ENCODE results near the gene WIZ.
A peak's percentile ranks its signal among the peaks of the same experiment; 100 is the strongest.

The WIZ gene

DNA sequence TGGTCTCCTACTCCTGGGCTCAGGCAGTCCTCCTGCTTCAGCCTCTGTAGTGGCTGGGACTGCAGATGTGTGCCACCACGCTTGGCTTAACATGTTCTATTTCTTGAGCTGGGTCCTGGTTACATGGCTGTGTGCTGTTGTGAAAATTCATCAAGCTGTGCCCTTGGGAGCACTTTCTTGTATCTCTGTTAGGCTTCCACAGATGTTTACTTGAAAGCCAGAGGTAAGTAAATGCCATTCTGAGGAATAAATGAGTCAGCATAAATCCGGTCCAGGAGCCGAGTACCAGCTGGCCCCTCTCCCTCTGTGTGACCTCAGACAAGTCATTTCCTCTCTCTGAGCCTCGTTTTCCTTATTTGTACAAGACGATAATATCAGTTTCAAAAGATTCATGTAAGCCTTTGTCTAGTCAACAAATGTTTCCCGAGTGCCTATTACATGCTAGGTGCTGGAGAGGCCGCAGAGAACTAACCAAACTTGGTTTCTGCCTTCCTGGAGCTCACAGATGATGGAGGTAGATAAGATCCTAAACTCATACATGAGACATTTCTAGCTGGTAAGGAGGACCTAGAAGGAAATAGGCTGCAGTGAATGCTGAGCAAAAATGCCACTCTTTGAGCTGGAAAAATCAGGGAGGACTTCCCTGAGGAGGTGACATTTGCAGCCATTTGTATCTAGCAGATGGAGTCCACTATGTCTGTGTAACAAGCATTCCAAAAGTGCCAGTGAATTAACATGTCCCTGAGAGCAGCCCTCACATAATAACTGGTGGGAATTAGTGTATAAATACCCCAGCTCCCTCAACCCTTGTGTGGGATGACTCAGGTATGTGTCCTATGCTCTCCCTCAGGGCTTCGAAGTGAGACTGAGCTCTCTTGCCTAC is 17.3 kb upstream of the WIZ start:
- DNase-seq (ENCODE audit: low spot score) = no peak

DNA sequence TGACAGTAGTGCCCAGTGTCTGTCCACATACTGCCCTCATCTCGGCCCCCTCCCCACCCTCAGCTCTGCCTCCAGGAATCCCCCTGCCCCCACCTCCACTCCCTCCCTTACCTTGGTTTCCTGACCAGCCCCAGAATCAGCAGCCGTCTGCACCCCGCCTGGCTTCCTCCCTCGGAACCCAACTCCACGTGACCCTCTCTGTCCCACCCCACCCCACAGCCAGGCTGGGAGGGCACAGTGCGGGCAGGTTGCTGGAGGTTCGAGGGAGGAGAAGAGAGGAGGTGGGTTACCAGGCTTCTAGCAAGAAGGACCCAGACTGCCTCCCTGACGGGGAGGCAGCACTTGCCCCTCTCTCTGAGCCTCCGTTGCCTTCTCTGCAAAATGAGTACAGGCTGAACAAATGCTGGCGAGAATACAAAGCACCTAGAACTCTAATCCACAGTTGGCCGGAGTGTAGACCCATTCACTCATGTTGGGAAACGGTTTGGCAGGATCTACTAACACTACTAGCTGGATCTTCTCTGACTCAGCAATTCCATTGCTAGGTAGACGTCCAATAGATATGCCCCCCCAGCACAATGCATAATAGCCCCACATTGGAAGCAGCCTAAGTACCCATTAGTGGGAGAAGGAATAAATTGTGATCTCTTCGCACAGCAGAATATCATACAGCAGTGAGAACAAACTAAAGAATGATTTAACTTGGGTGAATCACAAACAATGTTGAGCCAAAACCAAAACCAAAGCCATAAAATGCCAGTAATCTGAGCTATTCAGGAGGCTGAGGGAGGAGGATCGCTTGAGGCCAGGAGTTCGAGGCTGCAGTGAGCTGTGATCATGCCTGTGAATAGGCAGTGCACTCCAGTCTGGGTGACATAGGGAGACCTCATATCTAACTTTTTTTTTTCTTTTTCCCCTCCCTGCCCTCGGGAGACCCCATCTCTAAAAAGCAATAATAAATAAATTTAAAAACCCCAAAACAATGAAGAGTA is 14.9 kb upstream of the WIZ start, which contains the start of gene RASAL3:
Gene RASAL3 (minus strand): TSS at position 151 of the 992 bp plus-strand sequence. CDS start 186 bp downstream, outside the sequence.
- DNase-seq (ENCODE audit: low spot score) = no peak

DNA sequence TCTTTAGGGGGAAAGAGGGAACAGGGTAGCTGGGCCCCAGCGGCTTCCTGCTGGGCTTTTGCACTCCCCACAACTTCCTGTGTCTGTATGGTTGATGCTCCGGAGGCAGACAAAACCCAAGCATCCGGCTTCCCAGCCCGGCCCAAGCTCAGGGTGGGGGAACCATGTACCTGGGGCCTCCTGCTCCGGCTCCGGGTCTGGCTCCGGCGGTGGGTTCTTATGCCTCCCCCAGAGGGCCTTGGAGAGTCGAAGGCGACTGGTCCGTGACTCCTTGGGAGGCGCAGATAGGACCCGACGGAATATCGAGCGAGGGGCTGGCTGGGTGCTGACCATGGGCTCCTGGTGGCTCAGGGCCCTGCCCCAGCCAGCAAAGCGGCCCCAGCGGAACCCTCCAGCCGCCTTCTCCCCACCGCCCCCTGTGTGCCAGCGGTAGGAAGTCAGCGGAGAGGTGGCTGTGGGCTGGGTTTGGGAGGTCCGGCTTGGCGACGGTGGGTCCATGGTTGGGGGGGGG is 14.2 kb upstream of the WIZ start:
- no peak for DNase-seq (ENCODE audit: low spot score)

DNA sequence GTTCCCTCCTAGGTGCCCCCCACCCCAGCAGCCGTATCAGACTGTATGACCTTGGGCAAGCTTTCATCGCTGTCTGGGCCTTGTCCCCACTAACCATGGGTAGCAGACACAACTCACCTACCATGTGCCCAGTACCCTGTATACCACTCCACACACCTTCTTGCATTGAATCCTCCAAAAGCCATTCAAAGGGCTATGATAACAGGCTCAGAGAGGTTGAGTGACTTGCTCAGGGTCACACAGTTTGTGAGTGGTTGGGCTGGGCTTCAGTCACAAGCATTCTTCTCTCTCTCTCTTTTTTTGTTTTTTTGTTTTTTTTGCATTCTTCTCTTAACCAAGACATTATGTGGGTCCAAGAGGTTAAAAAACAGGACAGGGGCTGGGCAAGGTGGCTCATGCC is 11.9 kb upstream of the WIZ start:
- no peak for DNase-seq (ENCODE audit: low spot score)

DNA sequence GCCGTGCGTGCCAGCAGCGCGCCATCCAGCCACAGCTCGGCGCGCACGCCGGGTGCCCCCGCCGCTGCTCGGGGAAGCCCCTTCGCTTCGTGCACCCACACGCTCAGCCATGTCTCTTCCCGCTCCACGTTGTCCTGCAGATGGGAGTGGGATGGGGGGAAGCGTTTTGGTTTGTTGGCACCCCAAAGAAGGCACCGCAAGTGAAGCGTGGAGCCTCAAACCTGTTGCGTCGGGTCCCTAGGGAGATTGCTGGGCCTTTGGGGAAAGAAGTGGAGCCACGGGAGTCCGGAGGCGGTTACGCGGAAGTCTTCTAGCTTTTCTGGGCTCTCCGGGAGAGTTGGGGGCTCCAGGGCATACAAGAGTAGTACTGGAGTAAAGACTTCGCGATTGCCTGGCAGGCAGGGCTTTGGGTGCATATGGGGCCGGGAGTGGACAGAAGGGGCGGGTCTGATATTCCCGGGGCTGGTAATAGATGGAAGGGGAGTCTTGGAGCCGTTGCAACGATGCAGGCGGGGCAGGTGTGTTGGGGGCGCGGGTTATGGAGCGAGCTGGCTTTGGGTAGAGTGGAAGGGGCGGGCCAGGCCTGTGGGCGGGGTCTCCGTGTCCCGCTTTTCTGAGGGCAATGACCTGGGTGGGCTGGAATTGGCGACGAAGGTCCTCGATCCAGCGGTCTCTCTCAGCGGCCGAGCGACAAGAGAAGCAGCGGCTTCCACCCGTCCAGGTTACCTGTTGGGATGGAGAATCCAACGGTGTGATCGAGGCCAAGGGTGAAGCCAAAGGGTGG is 8.1 kb upstream of the WIZ start:
- DNase-seq (ENCODE audit: low spot score) = no peak

DNA sequence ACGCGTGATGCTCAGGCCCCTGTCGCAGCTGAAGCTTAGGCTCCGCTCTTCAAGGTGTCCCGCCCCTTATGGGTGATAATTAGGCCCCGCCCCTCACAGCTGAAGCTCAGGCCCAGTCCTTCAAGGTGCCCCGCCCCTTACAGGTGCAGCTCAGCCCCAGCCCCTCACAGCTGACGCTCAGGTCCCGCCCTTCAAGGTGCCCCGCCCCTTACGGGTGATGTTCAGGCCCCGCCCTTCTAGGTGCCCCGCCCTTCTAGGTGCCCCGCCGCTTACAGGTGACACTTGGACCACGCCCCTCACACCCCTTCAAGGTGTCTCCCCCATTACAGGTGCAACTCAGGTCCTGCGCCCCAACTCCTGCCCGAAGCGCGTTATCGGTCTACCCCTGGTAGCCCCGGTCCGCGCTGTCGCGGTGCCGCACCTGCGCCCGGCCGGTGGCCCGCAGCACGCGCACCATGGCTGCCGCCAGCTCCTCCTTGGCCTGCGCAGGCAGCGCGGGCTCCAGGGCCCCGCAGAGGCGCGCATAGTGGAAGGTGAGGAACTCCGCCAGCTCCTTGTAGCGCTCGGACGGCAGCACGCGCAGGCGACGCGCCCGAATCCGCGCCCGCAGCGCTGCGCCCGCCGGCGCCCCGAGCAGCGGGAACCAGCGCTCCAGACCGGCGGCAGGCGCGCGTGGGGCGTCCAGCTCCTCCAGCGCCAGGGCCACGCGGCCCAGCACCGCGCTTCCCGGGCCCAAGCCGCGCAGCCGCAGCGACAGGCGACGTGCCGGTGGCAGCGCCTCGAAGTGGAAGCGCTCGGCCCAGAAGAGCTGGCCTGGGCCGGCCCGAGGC is 7.3 kb upstream of the WIZ start:
- no peak for DNase-seq (ENCODE audit: low spot score)

DNA sequence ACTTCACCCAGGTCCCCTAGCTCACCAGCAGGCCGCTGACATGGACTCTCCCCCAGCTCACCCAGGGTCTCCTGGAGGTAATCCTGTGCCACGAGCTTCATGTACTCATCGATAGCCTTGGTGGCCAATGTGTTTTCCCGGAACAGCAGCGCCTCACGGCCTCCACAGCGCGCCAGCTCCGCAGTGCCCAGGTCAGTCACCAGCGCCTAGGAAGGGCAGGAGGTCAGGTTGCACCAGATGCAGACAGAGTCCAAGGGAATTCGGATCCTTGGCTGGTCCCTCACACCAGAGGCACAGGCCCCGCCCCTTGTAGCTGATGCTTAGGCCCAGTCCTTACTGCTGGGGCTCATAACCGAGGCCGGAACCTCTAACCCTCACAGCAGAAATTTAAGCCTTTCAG is 6.7 kb upstream of the WIZ start:
- no peak for DNase-seq (ENCODE audit: low spot score)

DNA sequence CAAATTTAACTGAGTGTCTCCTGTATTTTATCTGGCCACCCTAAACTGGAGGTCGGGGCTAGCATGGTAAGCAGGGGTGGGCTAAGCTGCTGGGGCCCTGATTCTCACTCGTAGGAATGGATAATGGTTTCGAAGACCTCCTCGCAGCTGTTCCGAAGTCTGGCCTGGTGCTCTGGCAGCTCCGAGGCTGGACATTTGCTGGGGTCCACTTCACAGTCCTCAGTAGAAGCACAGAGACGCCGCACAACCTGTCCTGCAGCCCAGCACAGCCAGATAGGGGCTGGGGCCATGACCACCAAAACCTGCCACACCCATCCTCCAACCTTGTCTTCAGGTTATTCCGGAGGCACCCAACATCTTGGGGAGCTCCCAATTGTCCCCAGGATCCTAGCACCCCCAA is 6.2 kb upstream of the WIZ start:
- no peak for DNase-seq (ENCODE audit: low spot score)

DNA sequence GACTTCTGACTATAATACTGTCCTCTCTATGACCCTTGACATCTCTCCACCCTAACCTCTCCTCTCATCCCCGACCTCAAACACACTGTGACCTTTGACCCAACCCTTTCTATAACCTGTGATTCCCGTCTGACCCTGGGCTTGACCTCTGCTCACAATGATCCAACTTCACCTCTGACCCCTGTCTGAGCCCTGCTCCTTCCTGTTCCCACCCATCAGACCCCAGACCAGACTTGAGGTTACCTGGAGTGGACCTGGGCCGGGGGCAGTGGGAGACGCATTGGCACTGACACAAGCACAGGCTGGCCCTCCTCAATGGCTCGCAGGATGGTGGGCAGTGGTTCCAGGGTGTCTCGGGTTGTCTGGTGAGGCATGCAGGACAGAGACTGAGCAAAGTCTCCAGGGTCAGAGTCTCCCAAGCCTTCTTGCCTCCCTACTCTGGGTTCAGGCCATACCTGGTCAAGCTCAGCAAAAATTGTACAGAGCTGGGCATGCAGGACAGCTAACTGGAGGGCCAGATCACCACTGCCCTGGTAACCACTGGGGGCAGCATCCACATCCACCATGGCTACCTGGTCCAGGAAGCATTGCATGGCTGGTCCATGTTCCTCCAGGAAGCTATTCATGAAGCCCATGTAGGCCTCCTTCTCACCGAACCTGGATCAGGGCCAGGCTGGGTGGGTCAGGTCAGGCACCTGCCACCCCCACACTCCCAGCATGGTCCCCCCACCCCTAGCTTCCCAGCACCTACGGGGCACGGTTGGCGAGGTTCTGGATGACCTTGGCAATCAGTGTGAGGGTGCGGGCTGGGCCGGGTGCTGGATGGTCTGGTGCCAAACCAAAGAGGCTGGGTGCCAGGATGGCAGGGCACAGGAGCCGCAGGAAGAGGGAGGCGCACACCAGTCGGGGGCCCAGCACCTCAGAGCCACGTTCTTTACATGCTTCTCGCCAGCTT is 4.4 kb upstream of the WIZ start:
- DNase-seq (ENCODE audit: low spot score) = no peak

DNA sequence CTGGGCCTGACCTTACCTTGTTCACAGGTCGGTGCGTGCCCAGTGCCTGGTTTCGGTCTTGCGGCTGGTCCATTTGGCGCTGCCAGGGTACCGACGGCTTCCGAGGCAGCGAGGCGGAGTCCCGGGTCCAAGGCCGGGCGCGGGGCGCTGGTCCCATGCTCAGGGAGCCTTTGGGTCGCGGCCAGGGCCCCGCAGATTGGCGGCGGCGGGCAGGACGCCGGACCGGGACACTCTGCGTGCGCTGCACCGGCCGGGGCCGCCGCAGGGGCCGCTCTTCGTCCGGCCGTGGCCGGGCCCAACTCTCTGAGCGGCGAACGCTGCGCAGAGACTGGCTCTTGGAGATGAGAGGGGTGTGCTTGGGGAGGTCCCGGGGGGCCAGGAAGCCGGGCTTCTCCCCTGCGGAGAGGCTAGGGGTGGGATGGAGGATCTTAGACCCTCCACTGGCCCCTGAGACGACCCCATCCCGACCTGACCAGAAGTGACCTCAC is 3.4 kb upstream of the WIZ start:
- peak; percentile 76 for DNase-seq (ENCODE audit: low spot score)

DNA sequence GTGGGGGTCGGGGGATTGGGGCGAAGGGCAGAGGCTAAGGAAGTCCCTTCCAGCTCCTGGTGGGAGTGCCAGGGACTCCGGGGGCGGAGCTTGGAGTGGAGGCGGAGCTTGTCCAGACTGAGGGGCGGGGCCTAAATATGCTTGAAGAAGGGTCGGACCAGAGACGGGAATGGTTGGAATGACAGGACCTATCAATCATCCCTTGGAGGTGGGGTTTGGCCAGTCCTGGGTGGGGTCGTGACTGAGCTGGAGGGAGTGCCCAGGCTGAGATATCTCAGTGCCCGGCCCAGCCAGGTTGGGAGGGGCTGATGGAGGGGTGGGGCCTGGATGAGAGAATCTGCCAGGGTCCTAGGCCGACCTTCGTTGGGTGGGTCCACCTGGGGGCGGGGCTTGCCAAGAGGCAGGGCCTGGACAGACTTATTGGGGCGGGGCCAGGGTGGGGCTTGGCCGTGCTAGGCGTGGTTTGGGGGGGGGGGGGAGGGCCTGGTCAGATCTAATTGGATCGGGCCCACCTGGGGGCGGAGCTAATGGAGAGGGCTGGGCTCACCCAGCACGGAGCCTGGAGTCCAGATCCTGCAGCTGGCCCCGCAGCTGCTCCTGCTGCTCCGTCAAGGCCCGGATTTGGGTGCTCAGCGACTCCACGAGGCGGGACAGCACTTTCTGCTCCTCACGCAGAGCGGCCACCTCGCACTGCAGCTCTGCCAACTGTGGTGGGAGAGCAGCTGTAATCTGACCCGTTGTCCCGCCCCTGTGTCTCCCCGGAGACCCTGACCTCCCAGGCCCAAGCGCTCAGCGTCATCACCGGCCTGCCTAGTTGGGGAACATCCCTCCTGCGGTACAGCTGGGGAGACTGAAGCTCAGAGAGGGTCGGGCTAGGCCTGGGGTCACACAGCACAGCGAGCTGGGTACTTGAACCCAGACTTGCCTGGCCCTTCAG is 2.6 kb upstream of the WIZ start:
- peak; percentile 96 for DNase-seq (ENCODE audit: low spot score)

DNA sequence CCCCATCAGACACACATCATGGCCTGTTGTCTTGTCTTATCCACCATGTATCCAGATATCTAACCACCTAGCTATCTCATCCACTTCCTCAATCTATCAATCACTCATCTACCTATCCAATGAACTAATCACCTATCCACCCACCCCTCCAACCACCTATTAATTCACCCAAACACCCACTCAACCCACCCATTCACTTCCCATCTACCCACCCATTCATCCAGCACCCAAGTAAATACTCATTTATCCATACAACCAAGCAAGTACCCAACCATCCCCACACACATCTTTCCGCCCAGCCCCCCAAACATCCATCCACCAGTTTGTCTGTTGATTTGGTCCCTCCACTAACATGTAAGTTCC is 753 bp upstream of the WIZ start:
- no peak for DNase-seq (ENCODE audit: low spot score)

DNA sequence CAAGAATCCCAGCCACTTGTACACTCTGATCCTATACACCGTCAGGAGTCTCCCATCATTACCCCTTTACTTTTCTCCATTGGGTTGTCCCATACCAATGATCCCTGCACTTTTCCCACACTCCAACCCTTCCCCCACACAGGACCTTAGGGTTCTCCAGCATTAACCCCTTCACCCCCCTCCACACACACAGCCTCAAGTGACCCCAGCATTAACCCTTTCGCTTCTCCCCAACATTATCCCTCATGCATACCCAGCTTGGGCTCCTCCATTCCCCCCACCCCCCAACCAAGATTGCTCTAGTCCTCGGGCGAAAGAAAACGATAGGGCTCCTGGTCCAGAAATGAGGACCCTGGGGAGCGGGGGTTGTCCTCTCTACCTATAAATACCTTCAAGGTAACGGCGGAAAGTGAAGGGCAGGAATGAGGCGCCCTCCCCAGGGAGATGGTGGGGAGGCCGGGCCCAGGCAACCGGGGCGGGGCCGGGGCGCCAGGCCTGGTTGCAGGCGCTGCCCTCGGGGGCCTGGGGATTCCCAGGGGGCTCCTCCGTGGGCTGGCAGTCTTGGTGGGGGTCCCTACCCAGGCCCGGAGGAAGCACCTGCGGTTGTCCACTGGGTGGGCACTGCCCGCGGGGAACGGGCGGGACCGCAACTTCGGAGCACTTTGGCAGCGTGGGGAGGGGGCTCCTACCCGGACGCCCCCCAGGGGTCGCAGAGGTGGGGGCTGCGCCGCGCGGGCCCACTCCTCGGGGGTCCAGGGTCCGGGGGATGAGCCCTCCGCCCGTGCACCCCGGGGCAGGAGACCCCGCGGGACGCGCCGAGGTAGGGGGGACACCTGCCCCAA is 757 bp downstream of the WIZ start:
- no peak for DNase-seq (ENCODE audit: low spot score)

DNA sequence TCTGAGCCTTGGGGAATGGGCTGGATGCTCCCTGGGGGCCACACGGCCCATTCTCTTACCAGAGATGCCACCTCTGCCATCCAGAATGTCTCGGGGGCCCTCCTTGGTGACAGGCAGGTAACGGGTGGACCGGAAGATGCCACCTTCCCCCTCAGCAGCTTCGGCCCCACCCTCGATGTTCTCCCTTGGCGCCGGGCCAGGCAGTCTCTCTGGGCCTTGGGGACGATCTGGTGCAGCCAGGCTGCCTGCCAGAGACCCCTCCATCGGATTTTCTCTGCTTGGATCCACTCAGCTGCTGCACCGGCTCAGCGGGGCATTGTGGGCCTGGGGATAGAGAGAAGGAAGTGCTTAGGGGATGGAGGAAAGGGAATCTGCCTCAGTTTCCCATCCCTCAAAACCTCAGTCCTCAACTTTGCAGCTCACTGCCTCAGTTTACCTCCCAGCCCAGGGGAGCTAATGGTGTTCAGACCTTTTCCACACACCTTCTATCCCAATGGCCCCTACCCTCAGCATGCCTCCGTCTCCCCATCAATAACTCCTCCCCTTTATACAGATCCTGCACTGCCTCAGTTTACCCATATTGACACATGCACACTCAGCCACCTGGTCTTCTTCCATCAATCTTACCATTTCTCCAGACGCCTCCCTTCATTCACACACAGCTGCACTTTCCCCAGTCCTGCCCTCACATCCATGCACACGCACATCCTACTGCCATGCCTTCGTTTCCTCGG is 1.5 kb downstream of the WIZ start:
- no peak for DNase-seq (ENCODE audit: low spot score)

DNA sequence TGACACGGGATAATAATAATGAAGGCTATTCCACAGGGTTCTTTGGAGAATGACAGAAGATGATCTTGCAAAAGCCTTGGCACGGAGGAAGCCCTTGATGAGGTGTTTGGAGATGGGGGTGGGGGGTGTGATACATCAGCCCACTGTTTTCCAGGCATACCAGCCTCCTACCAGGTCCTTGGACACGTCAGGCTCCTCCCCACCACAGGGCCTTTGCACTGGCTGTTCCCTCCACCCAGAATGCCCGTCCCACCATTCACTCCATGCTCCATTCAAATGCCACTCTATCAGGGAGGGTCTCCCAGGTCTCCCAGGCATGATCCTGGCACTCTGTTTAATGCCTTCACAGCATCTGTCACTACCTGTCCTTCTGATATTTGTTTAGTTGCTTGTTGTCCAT is 2.7 kb downstream of the WIZ start:
- no peak for DNase-seq (ENCODE audit: low spot score)

DNA sequence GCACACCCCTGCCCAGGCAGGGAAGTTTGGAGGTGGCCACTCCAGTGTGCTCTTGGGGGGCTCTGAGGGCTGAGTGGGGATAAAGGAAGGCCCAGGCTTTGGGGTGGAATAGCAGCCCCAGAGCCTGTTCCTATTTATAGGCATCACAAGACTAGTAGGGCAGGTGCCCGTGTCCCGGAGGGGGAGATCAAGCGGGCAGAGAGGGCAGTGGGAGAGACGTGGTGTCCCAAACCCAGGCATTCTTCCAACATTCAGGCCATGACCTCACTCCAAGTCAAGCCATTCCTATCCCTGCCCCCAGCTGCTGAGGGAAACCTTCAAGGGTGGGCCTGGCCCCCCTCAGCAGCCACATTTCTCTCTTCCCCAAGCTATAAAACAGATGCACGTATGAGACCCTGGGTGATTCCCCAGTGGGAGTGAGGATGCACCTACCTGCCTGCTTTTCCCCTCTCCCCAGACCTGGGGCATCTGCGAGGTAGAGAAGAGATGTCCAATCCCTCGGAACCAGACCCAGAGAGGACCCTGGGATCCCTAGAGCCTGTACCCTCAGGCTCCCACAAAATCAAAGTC is 3.9 kb downstream of the WIZ start:
- no peak for DNase-seq (ENCODE audit: low spot score)

DNA sequence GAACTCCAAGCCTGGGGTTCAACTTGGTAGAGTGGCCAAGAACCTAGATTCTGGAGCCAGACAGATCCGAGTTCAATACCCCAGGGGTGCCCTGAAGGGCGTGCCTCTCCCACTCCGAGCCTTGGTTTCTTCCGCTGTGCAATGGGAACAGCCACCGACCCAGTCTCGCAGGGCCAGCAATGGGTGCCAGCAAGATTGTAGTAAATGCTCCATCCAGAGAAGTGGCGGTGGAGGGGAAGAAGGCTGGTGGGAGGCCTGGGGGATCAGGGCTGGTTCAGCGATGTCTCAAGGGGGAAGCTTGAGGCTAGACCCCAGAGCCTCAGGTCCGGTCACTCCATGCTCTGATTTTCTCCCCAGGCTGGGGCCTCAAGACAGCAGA is 4.5 kb downstream of the WIZ start:
- DNase-seq (ENCODE audit: low spot score) = no peak

Data from AG20443 (cell line).